Measurements from ENCODE around the gene BCO1. TPM values are rescaled to one million over a fixed set of nuclear protein-coding genes. Genes with fewer than 3 reads are reported as not detected.

The BCO1 gene
- total RNA-seq, 2 experiments from 2014 or later: not detected

- H3K27ac ChIP-seq (ENCODE audit: low read depth, low read length, poor library complexity, severe bottlenecking): no peak overlapping the region
- POLR2A ChIA-PET: interaction anchor here (0.6 to 1.5 kb wide), 2 partner anchors 25 to 29 kb away, joined by 3 to 4 read pairs; no protein-coding TSS in a partner anchor
- no peaks in the 10 kb centered on the region for H3K9me3 ChIP-seq (ENCODE audit: low read length)
- H3K36me3 ChIP-seq (ENCODE audit: insufficient read depth, low read length): no peaks in the 10 kb centered on the region
- no peak overlapping the region for H3K4me3 ChIP-seq (ENCODE audit: low read depth, low read length, poor library complexity, severe bottlenecking)
- DNase-seq (ENCODE audit: low spot score): no peak
- H2AFZ ChIP-seq (ENCODE audit: low read length): no peak overlapping the region
- no TSS peak for BruUV-seq (replicated peaks)
- no peaks in the 10 kb centered on the region for H3K9me2 ChIP-seq (ENCODE audit: insufficient read depth, low read length)
- H3K4me2 ChIP-seq (ENCODE audit: low read length): no peak overlapping the region
- intact Hi-C loops (cut with micrococcal nuclease; ENCODE audit: unreplicated experiment): no loop called here
- CTCF ChIA-PET (ENCODE audit: unreplicated experiment): no interaction called here
- H3K4me1 ChIP-seq (ENCODE audit: insufficient read depth, low read length, poor library complexity, severe bottlenecking): no peaks in the 10 kb centered on the region
- TF ChIP-seq EZH2phosphoT487 (IDR thresholded peaks at IDR 0.05; ENCODE audit: borderline replicate concordance, low read depth, low read length) (no peak), CTCF (conservative IDR thresholded peaks at IDR 0.05; ENCODE audit: low read length) (no peak)
- H4K20me1 ChIP-seq (ENCODE audit: insufficient read depth, low read length): no peaks in the 10 kb centered on the region
- no peaks in the 10 kb centered on the region for H3K79me2 ChIP-seq (ENCODE audit: insufficient read depth, low read depth, low read length)
These were observed 46.6 kb downstream of the BCO1 start for GRCh38 chr16:81284995-81285600.

GRCh38 chr16:81286190-81286589 lies 47.7 kb downstream of the BCO1 start:
- Histone ChIP-seq H2AFZ (ENCODE audit: low read length) (no peak overlapping the region), H3K27ac (ENCODE audit: low read depth, low read length, poor library complexity, severe bottlenecking) (no peak overlapping the region), H3K79me2 (ENCODE audit: insufficient read depth, low read depth, low read length) (no peaks in the 10 kb centered on the region), H3K36me3 (ENCODE audit: insufficient read depth, low read length) (no peaks in the 10 kb centered on the region), H3K4me1 (ENCODE audit: insufficient read depth, low read length, poor library complexity, severe bottlenecking) (no peaks in the 10 kb centered on the region), H3K4me3 (ENCODE audit: low read depth, low read length, poor library complexity, severe bottlenecking) (no peak overlapping the region), H3K4me2 (ENCODE audit: low read length) (no peak overlapping the region), H3K9me2 (ENCODE audit: insufficient read depth, low read length) (no peaks in the 10 kb centered on the region), H4K20me1 (ENCODE audit: insufficient read depth, low read length) (no peaks in the 10 kb centered on the region), H3K9me3 (ENCODE audit: low read length) (no peaks in the 10 kb centered on the region)
- no TSS peak for BruUV-seq (replicated peaks)
- no peak for TF ChIP-seq EZH2phosphoT487 (IDR thresholded peaks at IDR 0.05; ENCODE audit: borderline replicate concordance, low read depth, low read length)
- TF ChIP-seq CTCF (conservative IDR thresholded peaks at IDR 0.05; ENCODE audit: low read length): no peak
- DNase-seq (ENCODE audit: low spot score): no peak
- POLR2A ChIA-PET: interaction anchor here (1.5 kb wide), 1 partner anchor 28 kb away, joined by 4 read pairs; no protein-coding TSS in a partner anchor
- CTCF ChIA-PET (ENCODE audit: unreplicated experiment): no interaction called here
- intact Hi-C loops (cut with micrococcal nuclease; ENCODE audit: unreplicated experiment): no loop called here

- Histone ChIP-seq H2AFZ (ENCODE audit: low read length) (no peak overlapping the region), H4K20me1 (ENCODE audit: insufficient read depth, low read length) (no peaks in the 10 kb centered on the region), H3K9me2 (ENCODE audit: insufficient read depth, low read length) (no peaks in the 10 kb centered on the region), H3K79me2 (ENCODE audit: insufficient read depth, low read depth, low read length) (no peaks in the 10 kb centered on the region), H3K9me3 (ENCODE audit: low read length) (no peaks in the 10 kb centered on the region), H3K4me3 (ENCODE audit: low read depth, low read length, poor library complexity, severe bottlenecking) (no peak overlapping the region), H3K36me3 (ENCODE audit: insufficient read depth, low read length) (no peaks in the 10 kb centered on the region), H3K4me2 (ENCODE audit: low read length) (no peak overlapping the region), H3K27ac (ENCODE audit: low read depth, low read length, poor library complexity, severe bottlenecking) (no peak overlapping the region), H3K4me1 (ENCODE audit: insufficient read depth, low read length, poor library complexity, severe bottlenecking) (no peaks in the 10 kb centered on the region)
- TF ChIP-seq CTCF (conservative IDR thresholded peaks at IDR 0.05; ENCODE audit: low read length) (no peak), EZH2phosphoT487 (IDR thresholded peaks at IDR 0.05; ENCODE audit: borderline replicate concordance, low read depth, low read length) (no peak)
- ChIA-PET POLR2A (no interaction called here), CTCF (ENCODE audit: unreplicated experiment) (no interaction called here)
- no TSS peak for BruUV-seq (replicated peaks)
- intact Hi-C loops (cut with micrococcal nuclease; ENCODE audit: unreplicated experiment): no loop called here
- DNase-seq (ENCODE audit: low spot score): no peak
These were observed 52.6 kb downstream of the BCO1 start for GRCh38 chr16:81291117-81291516.
